ENCODE data around the gene CHIT1. TPM values are rescaled to one million over a fixed set of nuclear protein-coding genes. Genes with fewer than 3 reads are reported as not detected.
"Not testable (repeated sequence)": the region's sequence is repeated elsewhere in the genome, so short reads cannot be mapped to it uniquely, and the experiment has no call there.

Gene CHIT1
- total RNA-seq, 1 donor from 2014 or later = 0.52 TPM

DNA sequence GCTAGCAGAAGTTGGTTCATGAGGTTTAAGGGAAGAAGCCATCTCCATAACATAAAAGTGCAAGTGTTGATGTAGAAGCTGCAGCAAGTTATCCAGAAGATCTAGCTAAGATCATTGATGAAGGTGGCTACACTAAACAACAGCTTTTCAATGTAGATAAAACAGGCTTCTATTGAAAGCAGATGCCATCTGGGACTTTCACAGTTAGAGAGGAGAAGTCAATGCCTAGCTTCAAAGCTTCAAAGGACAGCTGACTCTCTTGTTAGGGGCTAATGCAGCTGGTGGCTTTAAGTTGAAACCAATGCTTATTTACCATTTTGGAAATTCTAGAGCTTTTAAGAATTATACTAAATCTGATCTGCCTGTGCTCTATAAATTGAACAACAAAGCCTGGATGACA lies 25.3 kb upstream of the CHIT1 start:
- peaks cover 34% of the 10 kb centered on the region for H3K27me3 Mint-ChIP-seq (ENCODE audit: insufficient read depth)
- not testable (repeated sequence) for H3K4me1 Mint-ChIP-seq (ENCODE audit: low read depth)

DNA sequence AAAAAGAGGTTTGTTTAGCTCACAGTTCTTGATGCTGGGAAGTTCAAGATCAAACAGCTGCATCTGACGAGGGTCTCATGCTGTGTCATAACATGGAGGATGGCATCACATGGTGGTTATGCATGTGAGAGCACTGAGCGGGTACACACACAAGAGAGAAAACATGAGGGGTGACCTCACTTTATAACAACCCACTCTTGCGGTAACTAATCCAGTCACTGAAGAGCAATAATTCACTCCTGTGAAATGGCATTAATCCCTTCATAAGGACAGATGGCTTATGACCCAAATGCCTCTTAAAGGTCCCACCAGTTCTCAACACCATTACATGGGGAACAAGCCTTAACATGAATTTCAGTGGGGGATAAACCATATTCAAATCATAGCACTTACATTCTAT lies 23.2 kb upstream of the CHIT1 start:
- H3K9me3 Mint-ChIP-seq = peaks cover 3% of the 10 kb centered on the region
- H3K36me3 Mint-ChIP-seq (ENCODE audit: low read depth) = no peaks in the 10 kb centered on the region
- H3K27me3 Mint-ChIP-seq (ENCODE audit: insufficient read depth) = peaks cover 30% of the 10 kb centered on the region
- DNase-seq (ENCODE audit: low spot score) = no peak
- H3K27ac Mint-ChIP-seq = no peak overlapping the region
- no peak overlapping the region for H3K4me3 Mint-ChIP-seq
- no peaks in the 10 kb centered on the region for H3K4me1 Mint-ChIP-seq (ENCODE audit: low read depth)
- intact Hi-C loops (cut with micrococcal nuclease) = no loop called here

More for the DNA sequence above, 25.3 kb upstream of the CHIT1 start:
- DNase-seq (ENCODE audit: low spot score); H3K9me3 Mint-ChIP-seq; H3K27ac Mint-ChIP-seq; intact Hi-C loops (cut with micrococcal nuclease); H3K36me3 Mint-ChIP-seq (ENCODE audit: low read depth); H3K4me3 Mint-ChIP-seq: not testable (repeated sequence)

DNA sequence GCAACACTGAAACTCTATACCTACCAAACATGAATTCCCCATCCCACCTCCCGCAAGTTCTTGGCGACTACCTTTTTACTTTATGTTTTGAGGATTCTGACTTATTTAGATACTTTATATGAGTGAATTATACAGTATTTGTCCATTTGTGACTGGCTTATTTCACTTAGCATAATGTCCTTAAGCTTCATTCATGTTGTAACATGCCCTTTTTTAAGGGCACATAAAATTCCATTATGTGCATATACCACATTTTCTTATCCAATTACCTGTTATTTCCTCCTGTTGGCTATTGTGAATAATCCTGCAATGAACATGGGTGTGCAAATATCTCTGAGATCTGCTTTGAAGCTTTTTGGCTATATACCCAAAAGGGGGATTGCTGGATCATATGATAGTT lies 22.0 kb upstream of the CHIT1 start:
- Mint-ChIP-seq H3K9me3 (peaks cover 3% of the 10 kb centered on the region), H3K4me3 (no peak overlapping the region), H3K36me3 (ENCODE audit: low read depth) (no peaks in the 10 kb centered on the region), H3K27me3 (ENCODE audit: insufficient read depth) (peaks cover 27% of the 10 kb centered on the region), H3K4me1 (ENCODE audit: low read depth) (no peaks in the 10 kb centered on the region), H3K27ac (no peak overlapping the region)
- no peak for DNase-seq (ENCODE audit: low spot score)
- intact Hi-C loops (cut with micrococcal nuclease) = no loop called here

DNA sequence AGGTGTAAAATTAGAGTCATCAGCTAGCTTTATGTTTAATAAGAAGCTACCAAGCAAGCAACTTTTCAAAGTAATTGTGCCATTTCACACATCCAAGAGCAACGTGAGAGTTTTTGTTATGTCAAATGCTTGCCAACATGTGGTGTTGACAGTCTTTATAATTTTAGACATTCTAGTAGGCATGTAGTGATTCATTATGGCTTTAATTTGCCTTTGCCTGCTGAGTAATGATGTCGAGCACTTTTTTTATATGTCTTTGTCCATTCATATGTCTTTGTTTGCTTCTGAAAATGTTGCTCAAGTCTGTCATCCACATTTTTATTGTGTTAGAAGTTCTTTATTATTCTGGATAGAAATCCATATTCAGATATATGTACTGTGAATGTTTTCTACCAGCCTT lies 21.4 kb upstream of the CHIT1 start:
- H3K27me3 Mint-ChIP-seq (ENCODE audit: insufficient read depth) = peaks cover 25% of the 10 kb centered on the region
- DNase-seq (ENCODE audit: low spot score) = no peak

DNA sequence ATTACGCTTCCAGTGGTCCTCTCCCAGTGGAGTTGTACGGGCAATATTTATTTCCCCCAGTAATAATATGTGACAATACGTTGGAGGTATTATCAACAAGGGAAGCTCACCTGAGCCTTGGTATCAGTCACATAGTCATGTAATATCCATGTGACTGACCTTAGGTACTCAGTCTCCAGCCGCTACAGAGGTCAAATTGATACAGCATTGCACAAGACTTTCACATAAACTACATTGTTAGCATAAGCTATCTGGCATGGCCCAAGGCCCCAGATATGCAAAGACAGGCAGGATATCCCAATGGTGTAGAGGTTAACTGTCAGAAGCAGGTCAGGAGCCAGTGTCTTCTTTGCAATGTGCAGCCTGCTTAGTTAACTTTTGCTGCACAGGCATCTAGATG lies 15.3 kb upstream of the CHIT1 start:
- no peak for DNase-seq (ENCODE audit: low spot score)
- no peaks in the 10 kb centered on the region for H3K9me3 Mint-ChIP-seq
- no peak overlapping the region for H3K27ac Mint-ChIP-seq
- H3K27me3 Mint-ChIP-seq (ENCODE audit: insufficient read depth) = peaks cover 10% of the 10 kb centered on the region
- intact Hi-C loops (cut with micrococcal nuclease) = no loop called here
- no peaks in the 10 kb centered on the region for H3K36me3 Mint-ChIP-seq (ENCODE audit: low read depth)
- no peak overlapping the region for H3K4me3 Mint-ChIP-seq
- H3K4me1 Mint-ChIP-seq (ENCODE audit: low read depth) = no peaks in the 10 kb centered on the region

More for the DNA sequence above, 21.4 kb upstream of the CHIT1 start:
- H3K4me3 Mint-ChIP-seq = no peak overlapping the region
- no peak overlapping the region for H3K27ac Mint-ChIP-seq
- no peaks in the 10 kb centered on the region for H3K36me3 Mint-ChIP-seq (ENCODE audit: low read depth)
- intact Hi-C loops (cut with micrococcal nuclease) = no loop called here
- peaks cover 1% of the 10 kb centered on the region for H3K9me3 Mint-ChIP-seq
- no peaks in the 10 kb centered on the region for H3K4me1 Mint-ChIP-seq (ENCODE audit: low read depth)

DNA sequence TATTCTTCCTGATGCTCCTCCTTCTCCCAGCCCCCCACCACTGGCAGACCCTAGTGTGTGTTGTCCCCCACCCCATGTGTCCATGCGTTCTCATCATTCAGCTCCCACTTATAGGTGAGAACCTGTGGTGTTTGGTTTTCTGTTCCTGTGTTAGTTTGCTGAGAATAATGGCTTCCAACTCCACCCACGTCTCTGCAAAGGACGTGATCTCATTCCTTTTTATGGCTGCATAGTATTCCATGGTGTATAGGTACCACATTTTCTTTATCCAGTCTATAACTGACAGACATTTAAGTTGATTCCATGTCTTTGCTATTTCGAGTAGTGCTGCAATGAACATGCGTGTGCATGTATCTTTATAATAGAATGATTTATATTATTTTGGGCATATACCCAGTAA lies 12.2 kb upstream of the CHIT1 start:
- H3K36me3 Mint-ChIP-seq (ENCODE audit: low read depth); H3K27me3 Mint-ChIP-seq (ENCODE audit: insufficient read depth); DNase-seq (ENCODE audit: low spot score); H3K9me3 Mint-ChIP-seq; intact Hi-C loops (cut with micrococcal nuclease); H3K4me3 Mint-ChIP-seq; H3K4me1 Mint-ChIP-seq (ENCODE audit: low read depth); H3K27ac Mint-ChIP-seq: not testable (repeated sequence)

DNA sequence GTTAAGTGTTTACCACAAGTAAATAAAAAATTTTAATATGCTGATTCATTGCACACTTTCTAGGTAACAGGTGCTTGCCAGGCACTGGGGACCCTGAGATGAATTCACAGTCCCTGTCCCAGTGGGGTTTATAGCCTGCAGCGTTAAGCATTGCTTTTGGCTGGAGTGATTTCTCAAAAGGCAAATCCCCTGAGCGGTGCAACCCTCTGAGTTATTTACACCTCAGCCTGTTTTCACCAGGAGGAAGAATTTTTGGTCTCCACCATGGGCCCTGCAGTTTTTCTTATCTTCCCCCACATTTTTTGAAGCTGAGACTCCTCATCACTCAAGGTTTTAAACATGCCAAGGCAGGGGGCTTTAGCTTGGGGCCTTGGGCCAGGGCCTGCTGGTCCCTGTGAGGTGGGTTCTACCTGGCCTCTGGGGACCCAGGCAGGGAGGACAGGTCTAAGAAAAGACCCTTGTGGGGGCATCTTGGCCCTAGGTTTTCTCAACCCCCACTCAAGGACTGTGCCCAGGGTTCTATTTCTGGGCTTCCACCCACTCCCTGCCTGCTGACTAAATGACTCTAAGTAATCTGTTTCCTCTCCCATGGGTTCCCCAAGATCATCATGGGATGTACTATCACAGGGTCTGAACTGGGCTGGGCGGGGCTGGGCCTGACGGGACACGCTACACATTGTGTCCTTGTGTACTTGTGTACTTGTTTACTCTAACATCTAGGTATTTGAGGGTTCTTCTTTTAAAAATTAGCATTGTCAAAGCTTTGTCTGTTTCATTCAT lies 10.2 kb upstream of the CHIT1 start:
- no peak overlapping the region for H3K27ac Mint-ChIP-seq
- intact Hi-C loops (cut with micrococcal nuclease) = no loop called here
- peaks cover 17% of the 10 kb centered on the region for H3K9me3 Mint-ChIP-seq
- no peaks in the 10 kb centered on the region for H3K4me1 Mint-ChIP-seq (ENCODE audit: low read depth)
- DNase-seq (ENCODE audit: low spot score) = no peak
- no peak overlapping the region for H3K4me3 Mint-ChIP-seq
- H3K36me3 Mint-ChIP-seq (ENCODE audit: low read depth) = peaks cover 1% of the 10 kb centered on the region
- H3K27me3 Mint-ChIP-seq (ENCODE audit: insufficient read depth) = peaks cover 5% of the 10 kb centered on the region

DNA sequence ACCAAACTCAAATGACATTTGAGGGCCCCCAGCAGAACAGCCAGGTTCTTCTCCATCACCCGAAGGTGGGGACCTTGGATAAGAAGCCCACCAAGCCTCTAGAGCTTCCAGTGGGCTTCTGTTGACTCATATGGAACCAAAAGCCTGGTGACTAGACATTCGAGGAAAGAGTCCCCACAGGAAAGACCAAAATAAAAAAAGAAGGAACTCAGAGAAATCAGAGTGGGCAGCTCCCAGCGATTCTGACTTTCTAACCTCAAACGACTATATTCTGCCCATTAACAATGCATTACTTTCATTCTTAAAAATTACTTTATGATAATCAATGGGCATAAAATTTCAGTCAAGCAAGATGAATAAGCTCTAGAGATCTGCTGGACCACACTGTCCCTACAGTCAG lies 9.6 kb upstream of the CHIT1 start:
- Mint-ChIP-seq H3K9me3 (peaks cover 24% of the 10 kb centered on the region), H3K36me3 (ENCODE audit: low read depth) (peaks cover 3% of the 10 kb centered on the region), H3K27ac (no peak overlapping the region), H3K4me3 (no peak overlapping the region), H3K27me3 (ENCODE audit: insufficient read depth) (peaks cover 8% of the 10 kb centered on the region), H3K4me1 (ENCODE audit: low read depth) (no peaks in the 10 kb centered on the region)
- no peak for DNase-seq (ENCODE audit: low spot score)
- intact Hi-C loops (cut with micrococcal nuclease) = no loop called here

DNA sequence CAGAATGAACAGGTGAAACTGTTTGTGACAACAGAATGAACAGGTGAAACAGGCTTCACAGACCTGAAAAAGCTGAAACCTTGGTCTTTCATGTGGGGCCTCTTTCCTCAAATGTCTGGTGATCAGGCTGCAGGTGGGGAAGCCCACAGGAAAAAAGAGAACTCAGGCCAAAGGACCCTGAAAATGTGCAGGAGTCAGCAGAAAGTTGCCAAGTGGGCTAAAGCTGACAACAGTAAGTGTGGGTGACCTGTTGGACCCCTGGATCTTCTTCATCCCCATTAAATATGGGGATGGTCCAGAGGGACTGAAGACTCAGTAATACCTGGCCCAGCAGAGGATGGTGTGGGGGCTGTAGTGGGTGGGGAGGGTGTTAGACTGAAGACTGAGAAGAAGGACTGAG lies 9.1 kb upstream of the CHIT1 start:
- no peaks in the 10 kb centered on the region for H3K4me1 Mint-ChIP-seq (ENCODE audit: low read depth)
- H3K9me3 Mint-ChIP-seq = peaks cover 29% of the 10 kb centered on the region
- intact Hi-C loops (cut with micrococcal nuclease) = no loop called here
- H3K27me3 Mint-ChIP-seq (ENCODE audit: insufficient read depth) = peaks cover 10% of the 10 kb centered on the region
- no peak for DNase-seq (ENCODE audit: low spot score)
- H3K36me3 Mint-ChIP-seq (ENCODE audit: low read depth) = peaks cover 3% of the 10 kb centered on the region
- no peak overlapping the region for H3K4me3 Mint-ChIP-seq
- no peak overlapping the region for H3K27ac Mint-ChIP-seq

DNA sequence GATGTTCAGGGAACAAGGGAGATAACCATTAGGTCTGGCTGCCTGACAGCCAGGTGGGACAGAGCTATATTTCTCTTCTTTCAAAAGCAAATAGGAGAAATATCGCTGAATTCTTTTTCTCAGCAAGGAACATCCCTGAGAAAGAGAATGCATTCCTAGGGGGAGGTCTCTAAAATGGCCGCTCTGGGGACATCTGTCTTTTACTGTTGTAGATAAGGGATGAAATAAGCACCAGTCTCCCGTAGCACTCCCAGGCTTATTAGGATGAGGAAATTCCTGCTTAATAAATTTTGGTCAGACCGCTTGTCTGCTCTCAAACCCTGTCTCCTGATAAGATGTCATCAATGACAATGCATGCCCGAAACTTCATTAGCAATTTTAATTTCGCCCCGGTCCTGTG lies 5.4 kb upstream of the CHIT1 start:
- peaks cover 12% of the 10 kb centered on the region for H3K27me3 Mint-ChIP-seq (ENCODE audit: insufficient read depth)
- DNase-seq (ENCODE audit: low spot score) = not testable (repeated sequence)

DNA sequence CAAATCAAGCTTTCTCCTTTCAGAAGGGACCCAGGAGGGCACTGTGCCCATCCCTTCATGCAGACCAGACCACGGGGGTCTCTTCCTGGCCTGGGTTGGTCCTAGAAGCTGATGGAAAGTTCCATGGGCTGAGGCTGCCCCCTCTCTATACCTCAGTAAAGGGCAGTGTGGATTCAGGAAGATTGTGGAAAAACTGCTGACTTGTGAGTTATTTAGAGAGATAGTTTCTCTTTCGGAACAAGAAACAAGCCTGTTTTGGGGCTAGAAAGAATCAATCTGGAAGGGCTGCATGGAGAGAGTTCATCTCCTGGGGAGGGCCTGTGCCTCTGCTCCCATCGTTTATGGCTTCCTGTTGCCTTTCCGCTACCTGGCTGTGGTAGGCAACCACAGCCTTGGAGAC lies 803 bp downstream of the CHIT1 start:
- H3K27me3 Mint-ChIP-seq (ENCODE audit: insufficient read depth) = peaks cover 9% of the 10 kb centered on the region
- H3K9me3 Mint-ChIP-seq = peaks cover 1% of the 10 kb centered on the region
- DNase-seq (ENCODE audit: low spot score) = no peak
- no peak overlapping the region for H3K27ac Mint-ChIP-seq
- intact Hi-C loops (cut with micrococcal nuclease) = no loop called here
- H3K36me3 Mint-ChIP-seq (ENCODE audit: low read depth) = no peaks in the 10 kb centered on the region
- no peaks in the 10 kb centered on the region for H3K4me1 Mint-ChIP-seq (ENCODE audit: low read depth)
- no peak overlapping the region for H3K4me3 Mint-ChIP-seq

More for the DNA sequence above, 5.4 kb upstream of the CHIT1 start:
- H3K4me3 Mint-ChIP-seq; H3K4me1 Mint-ChIP-seq (ENCODE audit: low read depth); H3K27ac Mint-ChIP-seq; H3K36me3 Mint-ChIP-seq (ENCODE audit: low read depth); intact Hi-C loops (cut with micrococcal nuclease): not testable (repeated sequence)
- H3K9me3 Mint-ChIP-seq = peaks cover 29% of the 10 kb centered on the region

DNA sequence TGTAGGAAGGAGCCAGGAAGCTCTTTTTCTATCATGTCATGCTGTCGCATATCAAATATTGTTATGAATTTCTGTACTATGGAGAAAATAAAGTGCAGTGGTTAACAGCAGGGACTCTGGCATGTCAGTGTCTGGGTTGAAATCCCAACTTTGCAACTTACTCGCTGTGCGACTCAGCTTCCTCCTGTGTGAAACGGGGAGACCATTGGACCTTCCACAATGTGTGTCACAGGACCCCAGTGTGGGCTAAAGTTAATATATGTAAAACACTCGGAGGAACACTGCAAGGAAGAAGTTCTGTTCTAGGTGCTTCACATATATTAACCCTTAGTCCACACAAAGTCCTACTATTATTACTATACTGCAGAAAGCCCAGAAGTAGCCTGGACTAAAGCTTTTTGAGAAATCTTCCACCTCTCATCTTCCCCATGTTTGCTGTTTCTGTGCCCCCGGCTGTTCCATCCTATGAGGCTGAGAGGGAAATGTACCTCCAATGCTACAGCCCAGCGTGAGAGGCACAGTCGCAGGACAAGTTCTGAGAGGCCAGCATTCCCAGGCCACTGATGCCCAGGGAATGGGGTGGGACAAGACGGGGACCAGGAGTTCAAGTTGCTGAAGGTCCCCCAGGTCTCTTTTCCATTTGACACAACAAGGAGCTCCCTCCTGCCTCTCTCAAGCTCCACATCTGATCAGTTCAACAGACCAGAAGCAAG lies 1.9 kb downstream of the CHIT1 start:
- H3K9me3 Mint-ChIP-seq = no peaks in the 10 kb centered on the region
- no peak overlapping the region for H3K27ac Mint-ChIP-seq
- intact Hi-C loops (cut with micrococcal nuclease) = no loop called here
- no peaks in the 10 kb centered on the region for H3K36me3 Mint-ChIP-seq (ENCODE audit: low read depth)
- no peaks in the 10 kb centered on the region for H3K4me1 Mint-ChIP-seq (ENCODE audit: low read depth)
- DNase-seq (ENCODE audit: low spot score) = no peak
- H3K4me3 Mint-ChIP-seq = no peak overlapping the region
- peaks cover 12% of the 10 kb centered on the region for H3K27me3 Mint-ChIP-seq (ENCODE audit: insufficient read depth)

DNA sequence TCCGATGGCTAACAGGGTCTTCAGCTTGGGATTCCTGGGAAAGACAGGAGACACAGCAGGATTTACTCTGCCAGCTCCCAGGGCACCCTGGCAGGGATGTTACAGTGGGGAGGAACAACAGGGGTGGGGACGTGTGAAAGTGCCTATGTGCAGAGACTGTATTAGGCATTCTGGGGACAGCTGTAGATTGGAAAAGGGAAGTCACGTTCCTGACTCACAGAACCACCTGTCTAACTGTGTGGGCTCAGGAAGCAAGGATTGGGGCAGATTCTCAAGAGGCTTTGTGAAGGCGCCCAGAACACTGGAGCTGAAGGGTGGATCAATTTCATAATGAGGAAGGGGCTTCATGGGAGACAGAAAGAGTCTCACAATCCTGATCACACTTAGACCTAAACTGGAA lies 4.4 kb downstream of the CHIT1 start:
- Mint-ChIP-seq H3K4me1 (ENCODE audit: low read depth) (no peaks in the 10 kb centered on the region), H3K27ac (no peak overlapping the region), H3K9me3 (no peaks in the 10 kb centered on the region), H3K27me3 (ENCODE audit: insufficient read depth) (peaks cover 9% of the 10 kb centered on the region), H3K36me3 (ENCODE audit: low read depth) (no peaks in the 10 kb centered on the region), H3K4me3 (no peak overlapping the region)
- no peak for DNase-seq (ENCODE audit: low spot score)
- intact Hi-C loops (cut with micrococcal nuclease) = no loop called here
